Psoas muscle (tissue), 8 donors: Measurements from ENCODE around the gene CNTRL. TPM values are rescaled to one million over a fixed set of nuclear protein-coding genes. Genes with fewer than 3 reads are reported as not detected.

Source experiments
- ATAC-seq, 4 donors: fragments of 200-7000 bp; cut with Tn5 transposase; one replicate each; pipeline ENCODE4 v1.9.1; 2020; ENCODE audit warnings: moderate library complexity in 3 of 4, mild to moderate bottlenecking in 2 of 4
- DNase-seq, 2 donors: peaks; one replicate each; pipeline ENCODE4 v3.0.0-alpha.2; 2020
- H3K27ac ChIP-seq: fragments of 200-600 bp; one replicate; pipeline ENCODE4 v1.8.0; 2022
- H3K27me3 ChIP-seq, 3 donors: fragments of 200-600 bp in 1 of 3; one replicate each; pipeline versions ENCODE4 v1.6.1 to v1.8.0; 2013 to 2022; ENCODE audit warnings: low read length in 2 of 3, mild to moderate bottlenecking in 2 of 3, moderate library complexity in 1 of 3; ENCODE audit not compliant: insufficient read depth in 3 of 3
- H3K36me3 ChIP-seq, 2 donors: fragments of 200-600 bp in 1 of 2; one replicate each; pipeline versions ENCODE4 v1.6.1 to v1.8.0; 2013 to 2022; ENCODE audit warnings: low read depth in 1 of 2, mild to moderate bottlenecking in 1 of 2, moderate library complexity in 1 of 2; ENCODE audit not compliant: insufficient read depth in 1 of 2
- H3K4me1 ChIP-seq: fragments of 200-600 bp; one replicate; pipeline ENCODE4 v1.8.0; 2022
- H3K4me3 ChIP-seq: fragments of 200-600 bp; one replicate; pipeline ENCODE4 v1.8.0; 2022; ENCODE audit warnings: mild to moderate bottlenecking
- H3K9me3 ChIP-seq: fragments of 200-600 bp; one replicate; pipeline ENCODE4 v1.8.0; 2022
- CTCF ChIP-seq: fragments of 200-600 bp; IDR thresholded peaks from one replicate; pipeline ENCODE4 v1.8.0; 2022; ENCODE audit warnings: antibody characterized with exemption
- WGBS, 3 donors: extraction: QIAGEN DNeasy Blood & Tissue Kit; methylation state at CpG; one replicate each; pipeline versions ENCODE4 v1.1.6 to v1.1.7; 2013; 5-methylcytosine and 5-hydroxymethylcytosine counted together
- intact Hi-C, 2 donors: fragments of 100-400 bp; cut with DNase I; formaldehyde crosslinking; loops; one replicate each; pipeline versions ENCODE4 v1.11.0 to v1.14.2; 2022
- polyA plus RNA-seq, 3 donors: library from polyadenylated mRNA; stranded (reverse); fragments of 200-250 nt; gene quantifications; one replicate each; pipeline ENCODE4 v1.2.3, GENCODE V29; 2013
- total RNA-seq, 4 donors: library from RNA; stranded (reverse); fragmentation: NEBNext Ultra II Directional in 2 of 4; extraction: Animal tissue kit (Norgen Biotek cat#: 25700) in 2 of 4; gene quantifications; one replicate each; pipeline versions ENCODE4 v1.2.1 to v1.2.4, GENCODE V29; 2021 to 2023
- donor health status: healthy with polysubstance abuse.
- donor health status: DM: no; HTN: no; CAD: no; lungs with moderate emphysema.
- donor health status: Bipolar disorder and iron deficiency.
- donor health status: healthy.
- donor health status: DM: yes; HTN: yes; CAD: no.
- donor health status: DM: no; HTN: no; CAD: no.
- donor health status: DM: no; HTN: no; CAD: no.
- donor health status: DM: yes; HTN: yes; CAD: no.

CNTRL gene
- total and polyA plus RNA-seq, 7 donors: 1.00 to 2.4 (median 1.3) TPM

GRCh38 chr9:121201738-121202533 is 127.2 kb downstream of the CNTRL start, which contains the start of gene RAB14:
TSS of gene RAB14 (minus strand) at chr9:121201869. CDS start at chr9:121193412, 8,457 bp downstream.
- peak; percentile 49 for TF ChIP-seq CTCF

DNA sequence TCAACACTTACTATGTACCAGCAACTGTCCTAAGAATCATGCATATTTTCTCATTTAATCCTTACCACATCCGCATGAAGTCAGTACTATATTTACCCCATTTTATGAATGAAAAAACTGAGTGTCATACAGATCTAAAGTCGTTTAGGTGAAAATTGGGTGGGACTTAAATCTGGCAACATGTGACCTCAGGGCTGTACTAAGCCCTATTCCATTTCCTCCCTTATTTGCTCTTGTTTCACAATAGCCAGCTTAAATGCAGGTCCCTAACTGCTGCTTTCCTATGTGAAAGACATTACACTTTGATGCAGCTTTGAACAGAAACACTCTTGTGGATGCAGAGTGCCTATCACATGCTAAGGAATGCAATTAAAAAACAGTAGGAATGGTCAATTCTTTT is 129.4 kb downstream of the CNTRL start:
- Histone ChIP-seq H3K9me3 (no peaks in the 10 kb centered on the region), H3K27ac (no peak overlapping the region), H3K27me3 (no peaks in the 10 kb centered on the region), H3K4me1 (peaks cover 12% of the 10 kb centered on the region), H3K4me3 (no peak overlapping the region), H3K36me3 (no peaks in the 10 kb centered on the region)
- 65 to 76% (median 74%) methylated on average over 2 of the region's 2 CpGs for WGBS, 3 donors
- DNase-seq: no peak
- intact Hi-C loops: no loop called here
- ATAC-seq: no peak
- no peak for TF ChIP-seq CTCF

More at GRCh38 chr9:121201738-121202533, 127.2 kb downstream of the CNTRL start, which contains the start of gene RAB14:
- ATAC-seq (peak; percentile 97 to 98 (median 98)), DNase-seq (peak; percentile 100)
- Histone ChIP-seq H3K27ac (peak within 1 kb of the TSS; percentile 92), H3K4me3 (peak within 1 kb of the TSS; percentile 96), H3K27me3 (no peaks in the 10 kb centered on the region), H3K9me3 (no peaks in the 10 kb centered on the region), H3K4me1 (peaks cover 34% of the 10 kb centered on the region), H3K36me3 (no peaks in the 10 kb centered on the region)
- WGBS, 3 donors: 2 to 3% (median 3%) methylated on average over 43 to 55 of the region's 55 CpGs
- intact Hi-C loops: no loop called here

GRCh38 chr9:121204611-121205010 is 129.9 kb downstream of the CNTRL start:
- no peak for DNase-seq
- Histone ChIP-seq H3K4me1 (peaks cover 8% of the 10 kb centered on the region), H3K27ac (no peak overlapping the region), H3K36me3 (no peaks in the 10 kb centered on the region), H3K9me3 (no peaks in the 10 kb centered on the region), H3K27me3 (no peaks in the 10 kb centered on the region), H3K4me3 (no peak overlapping the region)
- intact Hi-C loops: no loop called here
- no peak for TF ChIP-seq CTCF
- no peak for ATAC-seq

DNA sequence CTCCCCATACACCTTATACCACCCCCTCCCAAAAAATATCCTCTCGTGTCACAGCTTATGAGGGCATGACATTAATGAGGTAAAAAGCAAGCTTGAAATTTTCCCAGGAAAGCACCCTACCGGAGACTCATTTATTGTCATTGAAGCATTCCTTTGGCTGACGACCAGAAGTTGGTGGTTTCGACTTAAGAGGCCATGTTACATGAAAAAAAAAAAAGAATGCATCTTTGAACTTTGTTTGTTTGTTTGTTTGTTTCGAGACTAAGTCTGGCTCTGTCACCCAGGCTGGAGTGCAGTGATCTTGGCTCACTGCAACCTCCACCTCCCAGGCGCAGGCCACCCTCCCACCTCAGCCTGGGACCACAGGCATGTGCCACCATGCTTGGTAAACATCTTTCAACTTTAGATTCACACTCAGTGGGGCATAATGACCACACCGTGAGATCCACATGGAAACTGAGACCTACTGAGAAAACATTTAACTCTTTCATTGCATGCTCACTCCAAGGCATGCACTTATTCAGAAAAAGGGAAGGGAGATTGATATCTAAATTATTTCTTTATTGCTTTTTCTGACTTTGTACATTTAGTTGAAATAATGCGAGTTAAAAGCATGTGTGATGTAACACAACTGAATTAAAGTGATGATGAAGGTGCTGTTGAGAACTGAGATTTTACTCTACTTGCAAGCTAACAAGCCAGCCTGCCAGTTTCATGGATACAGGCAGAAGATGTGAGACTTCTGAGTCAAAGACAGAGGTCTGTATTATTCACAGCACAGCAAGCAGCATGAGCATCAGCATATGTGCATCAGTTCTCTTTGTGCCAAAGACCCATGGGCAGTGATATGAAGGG is 132.0 kb downstream of the CNTRL start:
- H3K9me3 ChIP-seq: no peaks in the 10 kb centered on the region
- H3K36me3 ChIP-seq: no peaks in the 10 kb centered on the region
- 54 to 58% (median 54%) methylated on average over 8 of the region's 8 CpGs for WGBS, 3 donors
- no peak for TF ChIP-seq CTCF
- intact Hi-C loops: no loop called here
- H3K4me3 ChIP-seq: no peak overlapping the region
- no peaks in the 10 kb centered on the region for H3K4me1 ChIP-seq
- no peaks in the 10 kb centered on the region for H3K27me3 ChIP-seq
- no peak for DNase-seq
- no peak overlapping the region for H3K27ac ChIP-seq
- no peak for ATAC-seq
